ENCODE measurements around the gene OR51A7. TPM values are rescaled to one million over a fixed set of nuclear protein-coding genes. Genes with fewer than 3 reads are reported as not detected.

Gene OR51A7
- total and polyA plus RNA-seq, 9 of the 15 experiments (the other 6 are each of a cell fraction or from before 2014, with no cell fraction given), result not detected

DNA sequence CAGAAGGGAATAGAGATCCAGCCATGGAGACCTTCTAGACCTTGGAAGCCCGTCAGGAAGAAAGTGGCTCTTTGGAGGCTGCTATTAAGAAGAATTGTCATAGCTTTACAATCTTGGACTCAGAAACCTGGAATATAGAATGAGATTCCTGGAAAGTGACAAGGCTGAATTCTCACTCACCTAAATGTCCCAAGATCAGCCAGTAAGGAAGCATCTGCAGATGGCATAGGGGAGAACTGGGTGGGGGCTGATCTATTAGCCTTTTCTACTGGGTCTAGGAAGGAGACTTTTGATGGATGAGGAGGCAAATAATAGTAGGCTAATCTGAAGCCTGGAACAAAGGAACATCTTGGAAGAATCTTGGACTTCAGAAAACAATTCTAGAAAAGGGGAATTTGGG, 20.7 kb downstream of the OR51A7 start, which contains the start of gene OR51G1:
TSS of gene OR51G1 (minus strand) at position 101 of the 400 bp plus-strand sequence. CDS start at position 101, 0 bp downstream.
- Histone ChIP-seq H4K20me1 (replicated peaks; ENCODE audit: control insufficient read depth, insufficient read depth, low read length) (no peaks in the 10 kb centered on the region), H2AFZ (ENCODE audit: low read depth, low read length) (no peak within 1 kb of the TSS), H3K9me1 (ENCODE audit: control insufficient read depth, insufficient read depth, low read length) (no peaks in the 10 kb centered on the region), H3K36me3 (ENCODE audit: control insufficient read depth, insufficient read depth, low read length) (no peaks in the 10 kb centered on the region), H3K4me3 (no peak within 1 kb of the TSS), H3K27ac (ENCODE audit: extremely low read depth, low read depth, low read length) (no peak within 1 kb of the TSS), H3K4me1 (replicated peaks in 1 of 2; ENCODE audit: control insufficient read depth in 2 of 2, insufficient read depth in 2 of 2, low read length in 2 of 2) (no peaks in the 10 kb centered on the region), H3K9me3 (replicated peaks; ENCODE audit: control insufficient read depth, insufficient read depth, low read depth, low read length) (no peaks in the 10 kb centered on the region), H3K4me2 (ENCODE audit: insufficient read depth, low read length) (no peak within 1 kb of the TSS), H3K9ac (ENCODE audit: insufficient read depth in 1 of 2, low read depth in 2 of 2, low read length in 2 of 2) (no peak within 1 kb of the TSS), H3K79me2 (ENCODE audit: control insufficient read depth, insufficient read depth, low read length) (no peaks in the 10 kb centered on the region), H3K27me3 (ENCODE audit: control insufficient read depth in 2 of 2, insufficient read depth in 2 of 2, low read length in 2 of 2) (peaks cover 2 to 9% of the 10 kb centered on the region in 2 experiments)
- CTCF ChIA-PET (ENCODE audit: low intra/inter-chr PET ratio), result no interaction called here
- POLR2A ChIA-PET, result interaction anchor here (0.7 kb wide), 1 partner anchor 53 kb away, joined by 3 read pairs; no protein-coding TSS in a partner anchor
- TF ChIP-seq, protein P1, sequence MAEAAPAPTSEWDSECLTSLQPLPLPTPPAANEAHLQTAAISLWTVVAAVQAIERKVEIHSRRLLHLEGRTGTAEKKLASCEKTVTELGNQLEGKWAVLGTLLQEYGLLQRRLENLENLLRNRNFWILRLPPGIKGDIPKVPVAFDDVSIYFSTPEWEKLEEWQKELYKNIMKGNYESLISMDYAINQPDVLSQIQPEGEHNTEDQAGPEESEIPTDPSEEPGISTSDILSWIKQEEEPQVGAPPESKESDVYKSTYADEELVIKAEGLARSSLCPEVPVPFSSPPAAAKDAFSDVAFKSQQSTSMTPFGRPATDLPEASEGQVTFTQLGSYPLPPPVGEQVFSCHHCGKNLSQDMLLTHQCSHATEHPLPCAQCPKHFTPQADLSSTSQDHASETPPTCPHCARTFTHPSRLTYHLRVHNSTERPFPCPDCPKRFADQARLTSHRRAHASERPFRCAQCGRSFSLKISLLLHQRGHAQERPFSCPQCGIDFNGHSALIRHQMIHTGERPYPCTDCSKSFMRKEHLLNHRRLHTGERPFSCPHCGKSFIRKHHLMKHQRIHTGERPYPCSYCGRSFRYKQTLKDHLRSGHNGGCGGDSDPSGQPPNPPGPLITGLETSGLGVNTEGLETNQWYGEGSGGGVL (CRISPR knock-in tag; IDR thresholded peaks at IDR 0.05), result no peak
- TF ChIP-seq ZNF347 (CRISPR knock-in tag; IDR thresholded peaks at IDR 0.05; ENCODE audit: low read depth) (no peak), DPF2 (IDR thresholded peaks at IDR 0.05) (no peak), ZNF324 (CRISPR knock-in tag; IDR thresholded peaks at IDR 0.05) (no peak), MXI1 (IDR thresholded peaks at IDR 0.05; ENCODE audit: low read depth, low read length) (no peak), U2AF2 (optimal IDR thresholded peaks at IDR 0.05; ENCODE audit: low read depth, low read length) (no peak), NRF1 (conservative IDR thresholded peaks at IDR 0.05 in 1 of 2, IDR thresholded peaks at IDR 0.05 in 1 of 2) (no peak)
- TF ChIP-seq, protein P2, sequence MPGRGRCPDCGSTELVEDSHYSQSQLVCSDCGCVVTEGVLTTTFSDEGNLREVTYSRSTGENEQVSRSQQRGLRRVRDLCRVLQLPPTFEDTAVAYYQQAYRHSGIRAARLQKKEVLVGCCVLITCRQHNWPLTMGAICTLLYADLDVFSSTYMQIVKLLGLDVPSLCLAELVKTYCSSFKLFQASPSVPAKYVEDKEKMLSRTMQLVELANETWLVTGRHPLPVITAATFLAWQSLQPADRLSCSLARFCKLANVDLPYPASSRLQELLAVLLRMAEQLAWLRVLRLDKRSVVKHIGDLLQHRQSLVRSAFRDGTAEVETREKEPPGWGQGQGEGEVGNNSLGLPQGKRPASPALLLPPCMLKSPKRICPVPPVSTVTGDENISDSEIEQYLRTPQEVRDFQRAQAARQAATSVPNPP (IDR thresholded peaks at IDR 0.05; ENCODE audit: borderline replicate concordance, insufficient read depth, insufficient read length), result no peak
- TF ChIP-seq, protein P3, sequence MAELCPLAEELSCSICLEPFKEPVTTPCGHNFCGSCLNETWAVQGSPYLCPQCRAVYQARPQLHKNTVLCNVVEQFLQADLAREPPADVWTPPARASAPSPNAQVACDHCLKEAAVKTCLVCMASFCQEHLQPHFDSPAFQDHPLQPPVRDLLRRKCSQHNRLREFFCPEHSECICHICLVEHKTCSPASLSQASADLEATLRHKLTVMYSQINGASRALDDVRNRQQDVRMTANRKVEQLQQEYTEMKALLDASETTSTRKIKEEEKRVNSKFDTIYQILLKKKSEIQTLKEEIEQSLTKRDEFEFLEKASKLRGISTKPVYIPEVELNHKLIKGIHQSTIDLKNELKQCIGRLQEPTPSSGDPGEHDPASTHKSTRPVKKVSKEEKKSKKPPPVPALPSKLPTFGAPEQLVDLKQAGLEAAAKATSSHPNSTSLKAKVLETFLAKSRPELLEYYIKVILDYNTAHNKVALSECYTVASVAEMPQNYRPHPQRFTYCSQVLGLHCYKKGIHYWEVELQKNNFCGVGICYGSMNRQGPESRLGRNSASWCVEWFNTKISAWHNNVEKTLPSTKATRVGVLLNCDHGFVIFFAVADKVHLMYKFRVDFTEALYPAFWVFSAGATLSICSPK (IDR thresholded peaks at IDR 0.05; ENCODE audit: borderline replicate concordance), result no peak
- TF ChIP-seq, protein P4, sequence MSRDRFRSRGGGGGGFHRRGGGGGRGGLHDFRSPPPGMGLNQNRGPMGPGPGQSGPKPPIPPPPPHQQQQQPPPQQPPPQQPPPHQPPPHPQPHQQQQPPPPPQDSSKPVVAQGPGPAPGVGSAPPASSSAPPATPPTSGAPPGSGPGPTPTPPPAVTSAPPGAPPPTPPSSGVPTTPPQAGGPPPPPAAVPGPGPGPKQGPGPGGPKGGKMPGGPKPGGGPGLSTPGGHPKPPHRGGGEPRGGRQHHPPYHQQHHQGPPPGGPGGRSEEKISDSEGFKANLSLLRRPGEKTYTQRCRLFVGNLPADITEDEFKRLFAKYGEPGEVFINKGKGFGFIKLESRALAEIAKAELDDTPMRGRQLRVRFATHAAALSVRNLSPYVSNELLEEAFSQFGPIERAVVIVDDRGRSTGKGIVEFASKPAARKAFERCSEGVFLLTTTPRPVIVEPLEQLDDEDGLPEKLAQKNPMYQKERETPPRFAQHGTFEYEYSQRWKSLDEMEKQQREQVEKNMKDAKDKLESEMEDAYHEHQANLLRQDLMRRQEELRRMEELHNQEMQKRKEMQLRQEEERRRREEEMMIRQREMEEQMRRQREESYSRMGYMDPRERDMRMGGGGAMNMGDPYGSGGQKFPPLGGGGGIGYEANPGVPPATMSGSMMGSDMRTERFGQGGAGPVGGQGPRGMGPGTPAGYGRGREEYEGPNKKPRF (IDR thresholded peaks at IDR 0.05; ENCODE audit: low read depth, low read length), result no peak
- FAIRE-seq (no peak), ATAC-seq (no peak), DNase-seq (ENCODE audit: extremely low read depth in 1 of 4, low spot score in 3 of 4) (no peak)
- no TSS peak for BruUV-seq (replicated peaks)
- in situ Hi-C loops (cut with MboI), result no loop called here
- WGBS (ENCODE audit: insufficient coverage, low coverage, missing lambda C conversion rate), result 0% methylated on average over 1 of the region's 1 CpG
- intact Hi-C loops (cut with micrococcal nuclease), result loop anchor here (10.0 kb wide), 1 partner anchor 289 kb away; the partner anchor contains the start of gene OR51D1

Measured in K562 (cell line).